GM23338 (cell line): ENCODE measurements around the gene MGRN1.

Source experiments
- CTCF ChIP-seq, 2 experiments: fragments of 200-600 bp in 1 of 2; sonication (generic) in 1 of 2; conservative IDR thresholded peaks; 2 replicates each; pipeline versions ENCODE4 v1.5.1 to v1.6.1; 2016 to 2017; ENCODE audit warnings: antibody characterized with exemption in 2 of 2, low read depth in 2 of 2, mild to moderate bottlenecking in 2 of 2, moderate library complexity in 1 of 2
- EZH2 ChIP-seq: fragments of 200-600 bp; sonication (generic); IDR thresholded peaks from one replicate; pipeline ENCODE4 v1.8.0; 2017; ENCODE audit warnings: antibody characterized with exemption, mild to moderate bottlenecking, low read depth; ENCODE audit not compliant: unreplicated experiment
- JUNB ChIP-seq: IDR thresholded peaks from one replicate; pipeline ENCODE4 v1.6.1; 2016; ENCODE audit warnings: antibody characterized with exemption; ENCODE audit not compliant: unreplicated experiment
- POLR2AphosphoS5 ChIP-seq: IDR thresholded peaks from 2 replicates; pipeline ENCODE4 v1.6.1; 2016; ENCODE audit warnings: antibody characterized with exemption, low read depth
- REST ChIP-seq: IDR thresholded peaks from one replicate; pipeline ENCODE4 v1.6.1; 2018; ENCODE audit warnings: antibody characterized with exemption; ENCODE audit not compliant: unreplicated experiment

DNA sequence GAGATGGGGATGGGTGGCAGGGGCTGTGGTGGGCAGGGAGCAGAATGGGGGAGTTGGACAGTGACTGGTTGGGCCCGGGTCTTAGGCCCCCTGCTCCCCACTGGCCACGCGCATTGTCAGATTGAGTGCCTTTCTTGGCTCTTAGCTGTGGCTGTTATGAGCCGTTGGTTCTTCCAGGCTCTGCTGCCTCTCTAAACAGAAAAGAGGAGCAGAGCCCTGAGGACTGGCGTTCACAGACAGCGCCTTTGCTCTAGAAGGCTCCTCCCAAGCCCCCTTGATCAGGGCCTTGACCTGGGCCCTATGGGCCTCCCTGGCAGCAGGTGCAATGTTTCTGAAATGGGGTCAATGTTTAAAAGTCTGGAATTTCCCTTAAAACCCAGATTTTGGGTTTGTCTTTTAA lies 54.0 kb downstream of the MGRN1 start:
- TF ChIP-seq CTCF (conservative IDR thresholded peaks at IDR 0.05; ENCODE audit: low read depth in 2 of 2), result no peak
- TF ChIP-seq EZH2, result no peak
- TF ChIP-seq POLR2AphosphoS5, result no peak
- TF ChIP-seq REST, result no peak
- no peak for TF ChIP-seq JUNB
